Esophagus squamous epithelium (tissue), 5 donors: ENCODE measurements around the gene CTDNEP1. TPM values are rescaled to one million over a fixed set of nuclear protein-coding genes. Genes with fewer than 3 reads are reported as not detected.

Experiments
- DNase-seq: peaks from one replicate; lab custom pipeline; 2025; lab: John Stamatoyannopoulos, UW
- H3K27ac ChIP-seq, 4 donors: fragments of 200-600 bp; sonication (generic); one replicate each; pipeline ENCODE4 v1.5.1; 2016 to 2019; ENCODE audit warnings: mild to moderate bottlenecking in 1 of 4
- H3K27me3 ChIP-seq, 4 donors: fragments of 200-600 bp; sonication (generic); 1 replicate in 3 of 4; 2 replicates in 1 of 4; pipeline versions ENCODE4 v1.5.1 to v1.6.0; 2017 to 2021; ENCODE audit warnings: antibody characterized with exemption in 1 of 4
- H3K36me3 ChIP-seq, 3 donors: fragments of 200-600 bp; sonication (generic); one replicate each; pipeline ENCODE4 v1.5.1; 2016 to 2019
- H3K4me1 ChIP-seq, 3 donors: fragments of 200-600 bp; sonication (generic); one replicate each; pipeline ENCODE4 v1.5.1; 2017 to 2019
- H3K4me3 ChIP-seq, 4 donors: fragments of 200-600 bp; sonication (generic); 1 replicate in 3 of 4; 2 replicates in 1 of 4; pipeline ENCODE4 v1.5.1; 2016 to 2019; ENCODE audit warnings: mild to moderate bottlenecking in 2 of 4, moderate library complexity in 1 of 4
- H3K9me3 ChIP-seq, 3 donors: fragments of 200-600 bp; sonication (generic); one replicate each; pipeline ENCODE4 v1.5.1; 2016 to 2019
- POLR2A ChIP-seq, 4 donors: fragments of 450-650 bp; IDR thresholded peaks; one replicate each; pipeline ENCODE4 v1.6.1; 2017; ENCODE audit warnings: antibody characterized with exemption in 4 of 4, mild to moderate bottlenecking in 4 of 4, moderate library complexity in 3 of 4
- WGBS, 2 donors: methylation state at CpG; one replicate each; pipeline ENCODE4 v1.1.5; 2018; 5-methylcytosine and 5-hydroxymethylcytosine counted together
- intact Hi-C: fragments of 100-400 bp; cut with DNase I; formaldehyde crosslinking; loops from one replicate; pipeline ENCODE4 v1.15.0; 2022
- total RNA-seq, 4 donors: library from RNA; depleted of rRNA; stranded (reverse); fragments of >200 nt; gene quantifications; one replicate each; pipeline ENCODE4 v1.1.0, GENCODE V29; 2016
- TF ChIP-seq, protein P1 (sequence below), 6 experiments: fragments of 450-650 bp in 4 of 6; fragments of 200-600 bp in 2 of 6; sonication (generic) in 2 of 6; IDR thresholded peaks; one replicate each; pipeline ENCODE4 v1.5.1; 2016 to 2019; ENCODE audit warnings: antibody characterized with exemption in 6 of 6, mild to moderate bottlenecking in 4 of 6, moderate library complexity in 4 of 6
- donor health status: DM: yes; HTN: yes; CAD: no.

Gene CTDNEP1
- total RNA-seq, 4 donors from 2014 or later: 42.0 to 52.1 (median 47.8) TPM

- Histone ChIP-seq H3K27me3 (no peaks in the 10 kb centered on the region), H3K27ac (peak overlapping the region; percentile 92 to 97 (median 94)), H3K4me1 (peaks cover 43 to 77% (median 53%) of the 10 kb centered on the region in 3 donors), H3K4me3 (no peak overlapping the region), H3K36me3 (peaks cover 12 to 34% (median 13%) of the 10 kb centered on the region in 3 donors), H3K9me3 (no peaks in the 10 kb centered on the region)
- WGBS, 2 donors: 83 to 86% methylated on average over 14 to 15 of the region's 22 CpGs
- no peak for TF ChIP-seq POLR2A (IDR thresholded peaks at IDR 0.05)
- TF ChIP-seq, protein P1, sequence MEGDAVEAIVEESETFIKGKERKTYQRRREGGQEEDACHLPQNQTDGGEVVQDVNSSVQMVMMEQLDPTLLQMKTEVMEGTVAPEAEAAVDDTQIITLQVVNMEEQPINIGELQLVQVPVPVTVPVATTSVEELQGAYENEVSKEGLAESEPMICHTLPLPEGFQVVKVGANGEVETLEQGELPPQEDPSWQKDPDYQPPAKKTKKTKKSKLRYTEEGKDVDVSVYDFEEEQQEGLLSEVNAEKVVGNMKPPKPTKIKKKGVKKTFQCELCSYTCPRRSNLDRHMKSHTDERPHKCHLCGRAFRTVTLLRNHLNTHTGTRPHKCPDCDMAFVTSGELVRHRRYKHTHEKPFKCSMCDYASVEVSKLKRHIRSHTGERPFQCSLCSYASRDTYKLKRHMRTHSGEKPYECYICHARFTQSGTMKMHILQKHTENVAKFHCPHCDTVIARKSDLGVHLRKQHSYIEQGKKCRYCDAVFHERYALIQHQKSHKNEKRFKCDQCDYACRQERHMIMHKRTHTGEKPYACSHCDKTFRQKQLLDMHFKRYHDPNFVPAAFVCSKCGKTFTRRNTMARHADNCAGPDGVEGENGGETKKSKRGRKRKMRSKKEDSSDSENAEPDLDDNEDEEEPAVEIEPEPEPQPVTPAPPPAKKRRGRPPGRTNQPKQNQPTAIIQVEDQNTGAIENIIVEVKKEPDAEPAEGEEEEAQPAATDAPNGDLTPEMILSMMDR (IDR thresholded peaks at IDR 0.05): no peak
- intact Hi-C loops: no loop called here
- no peak for DNase-seq
Observed at GRCh38 chr17:7235693-7236665, 15.6 kb downstream of the CTDNEP1 start.

DNA sequence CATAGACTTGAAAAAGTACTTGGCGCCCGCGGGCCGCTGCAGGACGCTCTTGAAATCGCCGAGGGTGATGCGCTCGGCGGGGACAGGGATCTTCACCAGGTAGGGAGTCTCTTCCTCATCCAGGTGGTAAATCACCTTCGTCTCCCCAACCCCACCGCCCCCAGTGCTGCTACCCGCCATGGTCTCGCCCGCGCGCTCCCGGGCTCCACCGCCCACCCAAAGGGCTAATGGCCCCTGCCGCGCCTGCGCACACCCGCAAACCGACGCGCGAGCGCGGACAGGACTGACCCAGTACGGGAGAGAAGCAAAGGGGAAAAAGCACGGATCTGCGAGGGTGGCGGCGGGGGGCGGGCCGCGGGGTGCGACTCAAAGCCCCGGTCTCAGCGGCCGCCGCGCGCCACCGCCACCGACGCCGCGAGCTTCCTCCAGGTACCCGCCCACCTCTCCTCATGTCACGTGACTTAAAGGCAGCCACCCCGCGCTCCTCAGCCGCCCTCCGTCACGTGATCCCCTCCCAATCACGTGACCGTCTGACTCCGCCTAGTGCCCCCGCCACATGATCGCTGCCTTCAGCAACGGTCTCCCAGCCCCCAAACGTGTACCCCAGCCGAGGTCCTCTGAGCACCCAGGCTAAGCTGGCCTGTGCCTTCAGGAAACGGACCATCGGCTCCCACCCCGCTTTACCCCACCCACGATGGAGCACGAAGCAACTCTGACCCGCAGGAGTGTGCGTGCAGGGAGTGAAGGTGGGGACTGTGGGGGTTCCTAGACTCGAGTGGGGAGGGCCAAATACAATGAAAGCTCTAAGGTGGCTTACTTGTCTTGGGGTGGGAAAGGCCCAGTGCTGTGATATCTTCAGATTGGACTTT is 17.2 kb downstream of the CTDNEP1 start, which contains the start of gene DVL2:
DVL2 (minus strand) TSS at position 435 of the 869 bp plus-strand sequence; CDS start at position 180, 255 bp downstream.
- peaks cover 13 to 38% (median 22%) of the 10 kb centered on the region in 3 donors for H3K36me3 ChIP-seq
- TF ChIP-seq, protein P1 (IDR thresholded peaks at IDR 0.05): peak in 3 of 6 experiments; percentile 19 to 23 (median 21)
- TF ChIP-seq POLR2A (IDR thresholded peaks at IDR 0.05): peak in 3 of 4 donors; percentile 66 to 89 (median 87)
- intact Hi-C loops: no loop called here
- H3K9me3 ChIP-seq: no peaks in the 10 kb centered on the region
- peaks cover 32 to 81% (median 41%) of the 10 kb centered on the region in 3 donors for H3K4me1 ChIP-seq
- H3K27me3 ChIP-seq: no peaks in the 10 kb centered on the region
- H3K4me3 ChIP-seq: peak within 1 kb of the TSS; percentile 90 to 98 (median 97)
- WGBS, 2 donors: 0 to 1% methylated on average over 20 to 25 of the region's 72 CpGs
- peak; percentile 84 for DNase-seq
- peak within 1 kb of the TSS; percentile 92 to 97 (median 94) for H3K27ac ChIP-seq

- no peak for DNase-seq
- peaks cover 32 to 87% (median 47%) of the 10 kb centered on the region in 3 donors for H3K4me1 ChIP-seq
- no peaks in the 10 kb centered on the region for H3K27me3 ChIP-seq
- H3K4me3 ChIP-seq: peak overlapping the region; percentile 90 to 98 (median 97)
- WGBS, 2 donors: 3% methylated on average over 5 of the region's 9 CpGs
- H3K36me3 ChIP-seq: peaks cover 14 to 44% (median 28%) of the 10 kb centered on the region in 3 donors
- intact Hi-C loops: no loop called here
- H3K27ac ChIP-seq: peak overlapping the region; percentile 92 to 97 (median 94)
- TF ChIP-seq, protein P1 (IDR thresholded peaks at IDR 0.05): no peak
- no peak for TF ChIP-seq POLR2A (IDR thresholded peaks at IDR 0.05)
- no peaks in the 10 kb centered on the region for H3K9me3 ChIP-seq
Observed at GRCh38 chr17:7233701-7234082, 17.8 kb downstream of the CTDNEP1 start.

DNA sequence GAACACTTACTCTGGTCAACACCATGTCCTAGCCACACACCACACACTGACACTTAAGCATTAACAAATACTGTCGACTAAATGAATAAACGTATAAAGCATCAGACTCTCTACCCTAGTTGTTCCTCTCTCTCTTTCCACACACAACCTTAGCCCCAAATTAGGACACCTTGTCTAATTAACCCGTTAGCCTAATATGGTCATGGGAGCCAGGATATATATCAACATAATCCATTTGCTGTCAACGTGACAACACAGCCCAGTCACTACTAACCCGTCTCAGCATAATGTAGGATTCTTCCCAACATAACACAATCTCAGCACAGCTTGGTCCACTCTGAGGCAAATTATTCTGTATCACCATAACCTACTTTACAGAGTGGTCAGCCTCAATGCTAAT is 19.4 kb downstream of the CTDNEP1 start:
- 58 to 66% methylated on average over 5 of the region's 5 CpGs for WGBS, 2 donors
- Histone ChIP-seq H3K4me1 (peaks cover 29 to 95% (median 52%) of the 10 kb centered on the region in 3 donors), H3K27ac (peak overlapping the region; percentile 9 to 97 (median 54)), H3K4me3 (peak overlapping the region in 2 of 4 donors; percentile 97 to 98), H3K27me3 (no peaks in the 10 kb centered on the region), H3K9me3 (no peaks in the 10 kb centered on the region), H3K36me3 (peaks cover 18 to 57% (median 31%) of the 10 kb centered on the region in 3 donors)
- no peak for DNase-seq
- intact Hi-C loops: no loop called here
- TF ChIP-seq POLR2A (IDR thresholded peaks at IDR 0.05): no peak
- TF ChIP-seq, protein P1 (IDR thresholded peaks at IDR 0.05): no peak
